Stimulated activated CD8-positive, alpha-beta memory T cell treated with anti-CD3 and anti-CD28 coated beads, Interleukin-7, amount 100 ng/mL, for 4 hours (primary cell): Measurements from ENCODE around the gene GNAT2.

Experiments
- DNase-seq, 2 donors: peaks; one replicate each; pipeline ENCODE4 v3.0.0-alpha.2; 2020; ENCODE audit warnings: low read depth in 2 of 2

Gene GNAT2

DNA sequence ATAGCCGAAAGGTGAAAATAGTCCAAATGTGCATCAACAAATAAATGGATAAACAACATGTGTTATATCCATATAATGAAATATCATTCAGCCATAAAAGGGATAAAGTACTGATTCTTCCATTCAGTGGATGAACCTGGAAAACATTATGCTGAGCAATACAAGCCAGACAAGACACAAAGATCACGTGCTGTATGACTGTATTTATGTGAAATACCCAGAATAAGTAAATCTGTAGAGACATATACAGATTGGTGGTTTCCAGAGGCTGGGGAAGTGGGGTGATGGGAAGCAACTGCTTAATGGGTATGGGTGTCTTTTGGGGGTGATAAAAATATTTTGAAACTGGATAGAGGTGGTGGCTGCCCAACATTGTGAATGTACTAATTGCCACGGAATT lies 23.2 kb upstream of the GNAT2 start:
- DNase-seq = no peak

DNA sequence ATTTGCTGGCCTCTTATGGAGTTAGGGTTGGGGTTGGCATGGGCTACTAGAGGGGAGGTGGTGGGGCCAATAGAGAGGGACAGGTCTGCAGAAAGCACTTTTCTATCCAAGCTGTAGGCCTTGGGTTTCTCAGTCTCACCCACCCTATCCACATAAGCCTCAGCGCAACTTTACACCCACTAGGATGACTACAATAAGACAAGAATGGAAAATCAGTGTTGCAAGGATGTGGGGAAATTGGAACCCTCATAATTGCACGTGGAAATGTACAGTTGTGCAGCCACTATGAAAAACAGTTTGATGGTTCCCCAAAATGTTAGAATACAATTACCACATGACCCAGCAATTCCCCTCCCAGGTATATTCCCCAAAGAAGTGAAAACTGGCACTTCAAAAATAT lies 22.4 kb upstream of the GNAT2 start:
- DNase-seq = no peak

DNA sequence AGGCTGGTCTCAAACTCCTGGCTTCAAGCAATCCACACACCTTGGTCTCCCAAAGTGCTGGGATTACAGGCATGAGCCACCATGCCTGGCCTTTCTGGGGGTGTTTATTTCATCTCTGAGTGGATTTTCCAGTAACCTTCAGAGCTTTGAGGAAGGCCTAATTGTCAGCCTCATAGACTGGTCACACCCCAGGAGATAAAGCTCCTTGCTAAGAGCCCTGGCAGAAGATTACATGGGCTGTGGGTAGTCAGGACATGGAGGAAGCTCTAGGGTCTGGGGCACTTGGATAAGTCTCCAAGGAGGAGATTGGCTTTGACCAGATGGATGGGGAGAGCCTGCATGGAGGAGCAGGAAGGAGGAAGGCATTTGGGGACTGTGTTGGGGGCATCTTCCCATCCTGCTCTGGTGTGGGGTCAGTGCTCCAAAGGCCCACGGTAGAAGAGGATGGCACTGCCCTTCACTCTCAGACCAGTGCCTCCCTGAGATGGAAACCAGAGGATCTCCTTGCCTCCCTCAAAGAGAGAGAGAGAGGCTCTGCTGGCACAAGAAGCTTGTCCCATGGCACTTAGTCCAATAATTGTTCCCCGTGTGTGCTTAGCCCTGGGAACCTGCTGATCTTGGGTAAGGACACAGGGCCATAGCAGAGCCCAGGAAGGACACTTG lies 21.8 kb upstream of the GNAT2 start:
- DNase-seq = no peak

GRCh38 chr1:109640285-109640865 lies 21.0 kb upstream of the GNAT2 start:
- peak; percentile 69 to 81 for DNase-seq

- DNase-seq = no peak
These were observed 20.4 kb upstream of the GNAT2 start for GRCh38 chr1:109639841-109640184.

DNA sequence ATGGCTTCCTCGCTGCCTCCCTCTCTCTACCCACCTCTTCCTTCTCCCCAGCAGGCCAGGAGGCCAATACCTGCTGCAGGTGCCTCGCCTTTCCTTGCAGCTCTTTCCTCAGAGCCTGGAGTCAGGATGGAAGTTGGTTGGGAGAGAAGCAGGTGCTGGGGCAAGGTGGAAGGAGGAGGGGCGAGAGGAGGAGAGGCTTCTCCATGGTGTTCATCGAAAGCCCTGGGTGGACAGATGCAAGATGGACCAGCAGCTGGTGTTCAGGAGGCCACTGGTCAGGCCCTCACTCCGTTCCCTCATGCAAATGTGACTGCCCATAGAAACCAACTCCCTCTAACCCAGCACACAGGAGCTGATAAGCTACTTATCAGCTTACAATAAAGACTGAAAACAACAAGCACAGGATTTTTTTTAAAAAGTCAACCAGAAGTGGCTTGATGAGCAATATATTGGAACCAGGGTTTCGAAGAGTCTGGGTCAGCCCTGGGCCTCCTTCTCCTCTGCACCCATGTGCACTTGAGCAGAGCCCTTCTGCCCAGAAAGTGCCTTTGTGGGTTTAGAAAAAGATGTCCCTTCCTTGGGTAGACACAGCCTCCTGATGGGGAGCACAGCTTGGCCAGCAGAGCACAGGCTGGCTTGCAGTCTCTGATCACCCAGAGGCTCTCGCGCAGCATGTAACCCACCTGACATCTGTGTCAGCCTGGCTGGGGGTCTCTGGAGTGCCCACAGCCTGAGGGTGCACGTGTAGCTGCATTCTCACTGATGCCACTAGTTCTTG lies 19.8 kb upstream of the GNAT2 start:
- no peak for DNase-seq

DNA sequence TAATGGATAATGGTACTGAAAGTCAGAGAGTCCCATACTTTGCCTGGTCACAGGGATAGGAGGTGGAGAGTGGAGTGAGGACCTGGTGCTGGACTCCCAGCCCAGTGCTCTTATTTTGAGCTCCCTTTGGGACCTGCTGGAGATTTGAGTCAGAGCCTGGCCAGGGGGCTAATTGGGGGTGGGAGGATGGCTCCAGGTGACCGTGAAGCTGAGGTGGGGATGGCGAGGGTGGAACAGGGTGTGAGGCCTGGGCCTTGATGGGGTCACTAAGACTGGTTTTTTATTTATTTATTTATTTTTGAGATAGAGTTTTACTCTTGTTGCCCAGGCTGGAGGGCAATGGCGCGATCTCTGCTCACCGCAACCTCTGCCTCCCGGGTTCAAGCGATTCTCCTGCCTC lies 18.0 kb upstream of the GNAT2 start:
- no peak for DNase-seq

GRCh38 chr1:109636201-109636952 lies 17.0 kb upstream of the GNAT2 start:
- no peak for DNase-seq

DNA sequence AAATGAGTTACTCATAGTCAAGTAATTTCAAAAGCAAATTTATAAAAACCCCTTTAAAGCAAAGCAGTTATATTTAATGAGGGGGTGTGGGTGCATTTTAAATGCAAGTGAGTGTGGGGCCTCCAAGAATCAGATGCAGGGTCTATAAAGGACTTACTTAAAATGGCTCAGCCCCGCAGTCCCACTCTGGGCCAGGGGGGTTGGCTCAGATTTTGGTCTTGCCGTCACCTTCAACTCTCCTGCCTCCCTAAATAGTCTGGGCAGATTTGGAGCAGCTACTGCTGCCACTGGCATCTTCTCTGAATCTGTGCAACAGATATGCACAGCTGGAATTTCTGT lies 16.4 kb upstream of the GNAT2 start:
- no peak for DNase-seq

- DNase-seq = no peak
These were observed 15.6 kb upstream of the GNAT2 start for GRCh38 chr1:109634771-109635750.

- no peak for DNase-seq
These were observed 14.9 kb upstream of the GNAT2 start for GRCh38 chr1:109634292-109634691.

DNA sequence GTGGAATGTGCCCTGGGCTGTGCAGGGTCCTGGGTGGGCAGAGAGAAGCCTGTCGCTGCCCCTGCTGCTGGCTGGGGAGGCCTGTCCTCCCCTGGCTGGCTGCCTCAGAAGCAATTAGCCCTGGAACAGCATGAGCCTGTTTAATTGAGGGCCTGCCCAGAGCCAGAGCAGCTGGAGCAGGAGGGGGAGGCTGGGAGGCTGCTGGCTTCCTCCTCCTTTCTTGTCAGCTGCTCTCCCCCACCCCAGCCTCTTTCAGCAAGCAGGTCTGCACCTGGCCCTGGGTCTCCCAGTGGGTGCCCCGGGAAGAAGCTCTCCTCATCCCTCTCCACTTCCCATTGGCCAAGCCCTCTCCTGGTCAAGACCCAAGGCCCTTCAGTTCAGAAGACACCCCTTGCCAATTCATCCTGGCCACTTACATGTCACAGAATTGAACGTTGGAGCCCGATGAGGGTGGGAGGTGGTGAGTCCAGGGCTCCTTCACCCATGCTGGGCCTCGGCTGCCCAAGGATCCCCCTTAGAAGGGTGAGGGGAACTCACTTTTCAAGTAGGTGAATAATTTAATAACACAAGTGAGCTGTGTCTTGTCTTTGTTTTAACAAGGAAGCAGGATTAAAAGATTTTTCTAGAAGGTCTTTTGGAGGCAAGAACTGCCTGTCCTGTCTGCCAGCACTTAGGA lies 13.4 kb upstream of the GNAT2 start:
- DNase-seq = no peak

- no peak for DNase-seq
These were observed 12.4 kb upstream of the GNAT2 start for GRCh38 chr1:109631513-109632505.

GRCh38 chr1:109630898-109631512 lies 11.6 kb upstream of the GNAT2 start:
- DNase-seq = no peak

DNA sequence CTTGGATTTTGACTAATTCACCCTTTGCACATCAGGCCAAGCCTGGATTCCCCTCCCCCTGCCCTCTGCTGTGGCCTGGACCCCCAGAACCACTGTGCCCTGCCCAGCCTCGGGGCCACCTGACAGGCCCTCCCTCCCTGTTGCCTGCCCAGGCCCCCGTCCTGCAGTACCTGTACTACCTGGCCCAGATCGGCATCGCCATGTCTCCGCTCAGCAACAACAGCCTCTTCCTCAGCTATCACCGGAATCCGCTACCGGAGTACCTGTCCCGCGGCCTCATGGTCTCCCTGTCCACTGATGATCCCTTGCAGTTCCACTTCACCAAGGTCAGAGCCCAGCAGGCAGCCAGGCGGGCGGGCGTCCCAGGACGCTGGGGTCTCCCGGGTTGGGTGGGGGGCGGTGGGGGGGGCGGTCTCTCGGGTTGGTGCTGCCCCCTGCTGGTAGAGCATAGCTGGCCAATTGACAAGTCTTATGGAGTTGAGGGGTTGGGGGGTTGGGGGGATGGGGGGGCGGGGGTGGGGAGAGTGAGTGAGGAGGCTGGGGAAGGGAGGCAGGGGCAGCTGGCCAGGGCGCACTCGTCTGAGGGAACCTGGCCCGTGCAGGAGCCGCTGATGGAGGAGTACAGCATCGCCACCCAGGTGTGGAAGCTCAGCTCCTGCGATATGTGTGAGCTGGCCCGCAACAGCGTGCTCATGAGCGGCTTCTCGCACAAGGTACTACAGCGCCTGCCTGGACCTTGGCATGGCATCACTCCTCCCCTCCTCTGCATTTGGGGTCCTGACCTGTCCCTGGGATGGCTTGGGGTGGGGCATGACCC lies 10.9 kb upstream of the GNAT2 start:
- DNase-seq = no peak

DNA sequence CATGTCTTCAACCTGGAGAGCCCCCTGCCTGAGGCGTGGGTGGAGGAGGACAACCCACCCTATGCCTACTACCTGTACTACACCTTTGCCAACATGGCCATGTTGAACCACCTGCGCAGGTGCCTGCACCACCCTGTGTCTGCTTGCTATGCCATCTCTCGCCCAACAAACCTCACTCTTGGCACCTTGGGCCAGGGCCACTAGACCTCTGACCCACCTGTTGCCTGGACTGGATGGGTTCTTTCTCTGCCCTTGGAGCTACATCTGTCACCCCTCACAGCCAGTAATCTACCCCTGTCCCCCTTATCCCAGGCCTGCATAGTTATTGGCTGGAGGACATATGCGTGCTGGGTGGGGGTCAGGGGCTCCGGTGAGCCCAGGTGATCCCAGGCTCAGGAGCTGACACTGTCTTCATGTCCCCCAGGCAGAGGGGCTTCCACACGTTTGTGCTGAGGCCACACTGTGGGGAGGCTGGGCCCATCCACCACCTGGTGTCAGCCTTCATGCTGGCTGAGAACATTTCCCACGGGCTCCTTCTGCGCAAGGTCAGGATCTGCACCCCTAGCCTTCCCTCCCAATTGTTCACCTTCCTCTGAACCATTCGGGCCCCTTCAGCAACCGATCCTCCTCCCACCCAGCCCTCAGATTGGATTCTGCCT lies 10.1 kb upstream of the GNAT2 start:
- no peak for DNase-seq

DNA sequence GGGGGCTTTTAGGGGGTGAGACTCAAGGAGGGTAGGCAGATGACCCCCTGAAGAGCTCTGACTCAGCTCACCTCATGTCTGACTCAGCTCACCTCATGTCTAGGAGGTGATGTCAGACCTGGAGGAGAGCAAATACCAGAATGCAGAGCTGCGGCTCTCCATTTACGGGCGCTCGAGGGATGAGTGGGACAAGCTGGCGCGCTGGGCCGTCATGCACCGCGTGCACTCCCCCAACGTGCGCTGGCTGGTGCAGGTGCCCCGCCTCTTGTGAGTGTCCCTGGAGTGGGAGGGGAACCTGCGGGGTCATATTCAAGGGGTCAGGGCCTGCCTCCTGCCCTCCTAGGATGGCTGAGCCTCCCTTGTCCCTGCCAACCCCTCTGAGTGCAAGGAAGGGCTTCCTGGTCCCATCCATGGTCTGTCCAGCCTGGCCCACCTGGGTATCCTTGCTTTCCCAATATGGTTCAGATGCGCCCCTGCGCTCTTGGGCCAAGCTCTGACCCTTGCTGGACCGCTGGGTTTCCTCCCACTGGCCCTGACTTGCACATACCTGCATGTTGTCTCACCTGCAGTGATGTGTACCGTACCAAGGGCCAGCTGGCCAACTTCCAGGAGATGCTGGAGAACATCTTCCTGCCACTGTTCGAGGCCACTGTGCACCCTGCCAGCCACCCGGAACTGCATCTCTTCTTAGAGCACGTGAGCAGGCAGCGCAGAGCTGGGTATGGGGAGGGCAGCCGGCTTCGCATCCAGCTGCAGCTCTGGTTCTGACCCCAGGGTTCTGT lies 9.3 kb upstream of the GNAT2 start:
- no peak for DNase-seq
